Lower leg skin (tissue), 4 donors: ENCODE measurements around the gene EHD3. TPM values are rescaled to one million over a fixed set of nuclear protein-coding genes. Genes with fewer than 3 reads are reported as not detected.

Source experiments
- DNase-seq, 2 donors: peaks; one replicate each; pipeline ENCODE4 v3.0.0-alpha.2; 2019; ENCODE audit warnings: low spot score in 2 of 2
- H3K4me3 ChIP-seq: fragments of 200-600 bp; sonication (generic); 2 replicates; pipeline ENCODE4 v1.5.1; 2017; ENCODE audit warnings: mild to moderate bottlenecking, low read depth; ENCODE audit not compliant: poor library complexity, severe bottlenecking
- POLR2A ChIP-seq, 2 donors: fragments of 450-650 bp; IDR thresholded peaks; one replicate each; pipeline ENCODE4 v1.6.1; 2016 to 2017; ENCODE audit warnings: antibody characterized with exemption in 2 of 2, mild to moderate bottlenecking in 1 of 2, moderate library complexity in 1 of 2
- WGBS, 2 donors: methylation state at CpG; one replicate each; pipeline ENCODE4 v1.1.5; 2018; 5-methylcytosine and 5-hydroxymethylcytosine counted together
- intact Hi-C: fragments of 100-400 bp; cut with DNase I; formaldehyde crosslinking; loops from one replicate; pipeline ENCODE4 v1.15.0; 2023; ENCODE audit warnings: low total_unique reads
- total RNA-seq, 4 donors: library from RNA; depleted of rRNA; stranded (reverse); fragments of >200 nt; gene quantifications; one replicate each; pipeline ENCODE4 v1.1.0, GENCODE V29; 2016
- TF ChIP-seq, protein P1 (sequence below), 3 donors: fragments of 450-650 bp; IDR thresholded peaks; one replicate each; pipeline ENCODE4 v1.5.1; 2016; ENCODE audit warnings: antibody characterized with exemption in 3 of 3, mild to moderate bottlenecking in 3 of 3, moderate library complexity in 2 of 3

Gene EHD3
- total RNA-seq, 4 donors from 2014 or later: 2.8 to 4.3 (median 3.5) TPM

DNA sequence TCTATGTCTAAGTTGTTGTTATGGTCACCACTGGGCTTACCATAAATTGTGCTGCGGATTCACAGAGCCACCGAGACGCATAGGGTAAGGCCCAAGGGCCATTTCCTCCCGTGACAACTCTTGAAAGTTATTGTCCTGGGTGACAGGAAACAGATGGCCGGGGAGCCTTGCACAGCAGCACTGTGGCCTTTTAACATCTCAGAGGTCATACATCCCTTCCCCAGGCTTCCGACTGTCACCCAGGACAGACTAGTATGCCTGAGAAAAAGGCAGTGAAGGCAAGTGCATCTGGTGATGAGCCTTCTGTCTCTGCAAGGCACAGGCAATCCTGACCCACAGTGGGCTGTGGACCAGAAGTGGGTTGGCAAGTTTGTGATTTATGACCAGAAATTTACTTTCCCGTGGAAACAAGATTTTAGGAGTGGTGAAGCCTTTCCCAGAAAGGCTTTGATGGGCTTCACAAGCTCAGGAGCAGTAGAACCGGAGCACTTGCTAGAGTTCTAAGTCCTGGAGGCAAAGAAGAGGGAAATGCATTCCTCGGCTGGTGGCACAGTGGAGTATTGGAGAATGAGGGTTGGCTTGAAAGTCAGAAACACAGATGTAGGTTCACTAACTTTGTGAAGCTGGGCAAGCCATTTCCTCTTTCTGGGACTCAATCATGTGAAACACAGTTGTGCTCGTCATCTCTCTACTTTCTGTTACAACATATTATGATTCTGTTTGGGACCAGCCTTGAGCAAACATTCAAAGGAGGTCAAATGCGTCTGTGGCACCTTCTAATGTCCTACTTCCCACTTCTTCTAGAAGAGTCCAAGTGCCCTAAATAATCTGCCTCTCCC, 14.6 kb upstream of the EHD3 start:
- H3K4me3 ChIP-seq: no peak overlapping the region
- DNase-seq: no peak
- WGBS, 2 donors: 56 to 57% methylated on average over 11 of the region's 11 CpGs
- no peak for TF ChIP-seq POLR2A (IDR thresholded peaks at IDR 0.05)
- TF ChIP-seq, protein P1, sequence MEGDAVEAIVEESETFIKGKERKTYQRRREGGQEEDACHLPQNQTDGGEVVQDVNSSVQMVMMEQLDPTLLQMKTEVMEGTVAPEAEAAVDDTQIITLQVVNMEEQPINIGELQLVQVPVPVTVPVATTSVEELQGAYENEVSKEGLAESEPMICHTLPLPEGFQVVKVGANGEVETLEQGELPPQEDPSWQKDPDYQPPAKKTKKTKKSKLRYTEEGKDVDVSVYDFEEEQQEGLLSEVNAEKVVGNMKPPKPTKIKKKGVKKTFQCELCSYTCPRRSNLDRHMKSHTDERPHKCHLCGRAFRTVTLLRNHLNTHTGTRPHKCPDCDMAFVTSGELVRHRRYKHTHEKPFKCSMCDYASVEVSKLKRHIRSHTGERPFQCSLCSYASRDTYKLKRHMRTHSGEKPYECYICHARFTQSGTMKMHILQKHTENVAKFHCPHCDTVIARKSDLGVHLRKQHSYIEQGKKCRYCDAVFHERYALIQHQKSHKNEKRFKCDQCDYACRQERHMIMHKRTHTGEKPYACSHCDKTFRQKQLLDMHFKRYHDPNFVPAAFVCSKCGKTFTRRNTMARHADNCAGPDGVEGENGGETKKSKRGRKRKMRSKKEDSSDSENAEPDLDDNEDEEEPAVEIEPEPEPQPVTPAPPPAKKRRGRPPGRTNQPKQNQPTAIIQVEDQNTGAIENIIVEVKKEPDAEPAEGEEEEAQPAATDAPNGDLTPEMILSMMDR (IDR thresholded peaks at IDR 0.05): no peak
- intact Hi-C loops: no loop called here

DNA sequence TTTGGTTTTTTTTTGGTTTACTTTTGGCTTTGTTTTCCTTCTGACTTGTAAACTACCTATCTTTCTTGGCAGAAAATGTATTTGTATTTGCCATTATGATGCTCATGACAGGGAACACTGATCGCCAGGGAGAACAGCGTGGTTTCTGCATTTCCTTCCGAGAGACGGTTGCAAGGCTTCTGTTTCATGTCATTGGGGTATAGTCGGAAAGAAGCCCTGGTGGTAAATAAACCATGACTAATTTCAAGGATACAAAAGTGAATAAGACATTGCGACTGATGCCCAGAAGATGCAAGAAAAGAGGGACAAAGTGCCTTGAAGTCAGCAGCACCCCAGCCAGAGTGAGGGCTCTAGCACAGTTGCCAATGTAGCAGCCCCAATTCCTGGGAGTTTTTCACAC, 12.4 kb upstream of the EHD3 start:
- TF ChIP-seq, protein P1 (IDR thresholded peaks at IDR 0.05): no peak
- no peak for TF ChIP-seq POLR2A (IDR thresholded peaks at IDR 0.05)
- intact Hi-C loops: no loop called here
- no peak for DNase-seq
- 75 to 77% methylated on average over 6 of the region's 6 CpGs for WGBS, 2 donors
- no peak overlapping the region for H3K4me3 ChIP-seq

DNA sequence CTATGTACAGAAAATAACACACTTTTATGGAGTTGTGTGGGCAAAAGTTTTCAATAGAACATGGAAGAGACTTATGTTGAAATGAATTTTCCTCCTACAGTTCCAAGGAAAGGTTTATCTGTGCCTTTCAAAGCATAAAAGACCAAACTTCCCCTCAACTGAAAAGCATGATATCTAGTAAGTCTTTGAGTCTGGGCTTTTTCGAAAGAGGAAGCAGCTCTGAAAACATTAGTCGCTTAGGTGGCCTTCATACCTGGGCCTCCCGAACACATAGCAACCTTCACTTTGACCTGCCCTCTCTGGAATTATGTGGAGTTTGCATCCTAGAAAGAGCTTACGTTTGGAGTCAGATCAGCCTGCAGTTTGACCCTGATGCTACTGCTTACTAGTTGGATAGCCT, 11.9 kb upstream of the EHD3 start:
- TF ChIP-seq POLR2A (IDR thresholded peaks at IDR 0.05): no peak
- TF ChIP-seq, protein P1 (IDR thresholded peaks at IDR 0.05): no peak
- no peak for DNase-seq
- intact Hi-C loops: no loop called here
- 88 to 90% methylated on average over 4 of the region's 4 CpGs for WGBS, 2 donors
- H3K4me3 ChIP-seq: no peak overlapping the region

GRCh38 chr2:31223026-31223425, 10.9 kb upstream of the EHD3 start:
- no peak for DNase-seq
- intact Hi-C loops: no loop called here
- TF ChIP-seq POLR2A (IDR thresholded peaks at IDR 0.05): no peak
- TF ChIP-seq, protein P1 (IDR thresholded peaks at IDR 0.05): no peak
- WGBS, 2 donors: 85 to 87% methylated on average over 4 of the region's 4 CpGs
- H3K4me3 ChIP-seq: no peak overlapping the region

DNA sequence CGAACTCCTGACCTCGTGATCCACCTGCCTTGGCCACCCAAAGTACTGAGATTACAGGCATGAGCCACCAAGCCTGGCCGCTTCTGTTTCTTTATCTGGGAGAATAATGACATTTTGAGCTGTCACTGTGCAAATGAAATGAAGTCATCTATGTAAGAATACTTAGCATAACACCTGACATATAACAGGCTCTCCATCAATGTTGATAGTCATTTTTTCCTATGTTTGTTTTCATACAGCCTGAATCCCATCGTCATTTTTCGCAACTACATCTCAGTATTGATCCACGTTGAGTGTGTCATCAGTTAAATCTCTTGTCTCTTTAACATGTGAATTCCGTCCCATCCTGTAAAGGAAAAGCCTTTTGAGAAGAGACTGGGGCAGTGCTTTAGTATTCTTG, 10.2 kb upstream of the EHD3 start:
- intact Hi-C loops: no loop called here
- TF ChIP-seq POLR2A (IDR thresholded peaks at IDR 0.05): no peak
- TF ChIP-seq, protein P1 (IDR thresholded peaks at IDR 0.05): no peak
- no peak overlapping the region for H3K4me3 ChIP-seq
- 90 to 94% methylated on average over 7 of the region's 7 CpGs for WGBS, 2 donors
- DNase-seq: no peak

DNA sequence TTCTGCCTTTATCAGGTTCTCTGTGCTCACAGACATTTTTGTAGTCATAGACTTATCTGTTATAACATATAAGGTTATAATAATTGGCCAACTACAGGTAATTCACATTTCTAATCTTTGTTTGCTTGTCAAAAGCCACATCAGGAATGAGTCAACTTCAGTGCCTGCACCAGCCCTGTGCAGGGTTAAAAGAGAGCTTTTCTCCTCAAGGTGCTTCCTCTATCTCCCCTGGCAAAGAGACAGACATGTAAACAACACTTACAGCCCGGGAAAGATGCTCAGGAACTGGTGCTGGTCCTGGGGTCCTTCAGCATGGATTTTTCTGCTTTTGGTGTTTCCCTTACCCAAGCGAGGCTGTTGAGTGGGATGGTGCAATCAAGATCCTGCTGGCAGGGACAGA, 7.7 kb upstream of the EHD3 start:
- no peak overlapping the region for H3K4me3 ChIP-seq
- no peak for TF ChIP-seq POLR2A (IDR thresholded peaks at IDR 0.05)
- TF ChIP-seq, protein P1 (IDR thresholded peaks at IDR 0.05): no peak
- intact Hi-C loops: no loop called here
- no peak for DNase-seq
- 25 to 28% methylated on average over 2 of the region's 2 CpGs for WGBS, 2 donors
